HG02798 (cell line): ENCODE results near the gene IPO4.

Experiments
- ATAC-seq: cut with Tn5 transposase; IDR thresholded peaks from one replicate; pipeline ENCODE4 v1.9.1; 2021; ENCODE audit warnings: mild to moderate bottlenecking; ENCODE audit not compliant: unreplicated experiment, poor library complexity

Gene IPO4

DNA sequence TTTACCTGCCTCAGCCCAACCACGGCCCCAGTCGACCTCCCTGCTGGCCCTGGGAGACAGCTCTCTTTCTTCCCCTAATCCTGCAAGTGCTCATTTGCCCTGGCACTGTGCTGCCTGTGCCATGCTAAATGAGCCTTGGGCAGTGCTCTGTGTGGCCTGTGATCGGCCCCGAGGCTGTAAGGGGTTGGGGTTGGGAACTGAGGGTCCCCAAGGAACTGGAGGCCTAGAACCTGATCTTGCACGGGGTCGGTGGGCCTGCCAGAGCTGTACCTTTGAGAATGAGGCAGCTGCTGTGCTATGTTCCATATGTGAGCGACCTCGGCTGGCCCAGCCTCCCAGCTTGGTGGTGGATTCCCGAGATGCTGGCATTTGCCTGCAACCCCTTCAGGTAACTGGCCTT lies 38.6 kb downstream of the IPO4 start:
- no peak for ATAC-seq

DNA sequence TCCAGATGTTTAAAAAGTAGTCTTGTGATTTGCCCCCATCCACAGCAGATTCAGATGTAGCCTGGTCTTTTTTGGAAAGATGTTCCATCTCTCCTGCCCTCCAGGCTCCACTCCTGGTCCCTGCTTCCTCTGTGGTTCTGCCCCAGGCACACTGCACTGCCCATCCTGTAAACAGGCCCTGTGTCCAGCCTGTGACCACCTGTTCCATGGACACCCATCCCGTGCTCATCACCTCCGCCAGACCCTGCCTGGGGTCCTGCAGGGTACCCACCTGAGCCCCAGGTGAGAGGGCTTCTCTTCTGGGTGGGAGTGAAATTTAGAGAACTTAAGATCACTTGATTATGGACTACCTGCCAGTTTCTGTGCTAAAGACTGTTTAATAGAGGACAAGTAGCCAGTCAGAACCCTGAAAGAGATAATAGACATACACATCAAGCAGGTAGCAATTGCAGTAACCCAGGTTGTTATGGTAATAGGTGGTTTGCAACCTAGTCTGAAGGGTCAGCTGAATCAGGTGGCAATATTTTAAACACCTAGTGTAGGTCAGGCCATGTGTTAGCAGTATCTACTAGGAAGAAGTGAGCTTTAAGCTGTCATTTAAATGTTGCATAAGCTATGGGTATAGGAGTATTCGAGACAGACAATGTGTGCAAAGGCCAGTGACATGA lies 39.2 kb downstream of the IPO4 start:
- ATAC-seq = no peak

DNA sequence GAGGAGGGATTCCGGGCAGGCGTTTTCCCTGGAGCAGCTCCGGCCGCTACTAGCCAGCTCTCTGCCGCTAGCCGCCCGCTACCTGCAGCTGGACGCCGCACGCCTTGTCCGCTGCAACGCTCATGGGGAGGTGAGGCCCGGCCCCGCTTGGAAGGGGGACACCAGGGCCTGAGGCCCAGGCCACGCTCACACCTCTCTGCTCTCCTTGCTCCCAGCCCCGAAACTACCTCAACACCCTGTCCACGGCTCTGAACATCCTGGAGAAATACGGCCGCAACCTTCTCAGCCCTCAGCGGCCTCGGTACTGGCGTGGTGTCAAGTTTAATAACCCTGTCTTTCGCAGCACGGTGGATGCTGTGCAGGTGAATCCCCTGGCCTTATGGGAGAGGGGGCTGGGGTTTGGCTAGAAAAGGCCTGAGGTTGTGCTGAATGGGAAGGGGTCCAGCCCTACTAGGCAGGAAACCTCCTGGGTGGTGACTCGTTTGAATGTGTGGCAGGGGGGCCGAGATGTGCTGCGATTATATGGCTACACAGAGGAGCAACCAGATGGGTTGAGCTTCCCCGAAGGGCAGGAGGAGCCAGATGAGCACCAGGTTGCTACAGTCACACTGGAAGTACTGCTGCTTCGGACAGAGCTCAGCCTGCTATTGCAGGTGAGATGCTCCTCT lies 40.7 kb downstream of the IPO4 start:
- no peak for ATAC-seq

DNA sequence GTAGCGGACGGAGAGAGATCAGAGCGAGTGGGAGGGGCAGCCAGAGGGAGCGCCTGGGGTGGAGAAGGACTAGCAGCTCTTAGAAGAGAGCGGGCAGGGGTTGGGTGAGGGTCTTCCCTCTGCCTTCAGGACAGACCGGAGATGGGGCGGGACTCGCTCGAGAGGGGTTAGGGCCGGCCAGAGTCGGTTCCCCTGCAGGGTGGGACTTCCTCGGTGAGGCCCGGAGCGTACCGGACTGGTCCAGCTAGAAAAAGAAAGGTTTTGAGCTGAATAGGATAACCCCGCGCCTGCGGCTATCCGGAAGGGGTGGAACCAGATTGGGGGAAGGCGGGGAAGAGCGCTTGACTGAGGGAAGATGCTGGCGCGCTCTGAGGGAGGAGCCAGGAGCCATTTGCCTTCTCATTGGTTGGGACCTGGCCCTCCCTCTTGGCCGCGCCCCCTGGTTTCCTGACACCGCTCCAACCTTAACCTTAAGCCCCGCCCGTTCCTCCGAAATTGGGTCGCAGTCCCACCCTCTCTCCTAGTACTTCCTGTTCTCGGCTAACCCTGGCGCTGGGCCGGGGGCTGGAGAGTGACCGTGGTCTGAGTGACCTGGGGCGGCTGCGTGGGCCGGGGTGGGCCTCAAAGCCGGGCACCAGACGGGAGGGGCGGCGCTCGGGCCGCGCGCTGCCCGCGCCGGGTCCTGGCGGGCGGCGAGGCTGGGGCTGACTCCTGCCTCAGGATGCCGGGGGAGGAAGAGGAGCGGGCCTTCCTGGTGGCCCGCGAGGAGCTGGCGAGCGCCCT lies 41.4 kb downstream of the IPO4 start, which contains the start of gene RNF31:
Gene RNF31, plus strand, starts transcription at position 521 of the 783 bp plus-strand sequence. Its CDS starts 201 bp downstream, at position 722.
- ATAC-seq = peak; percentile 87

DNA sequence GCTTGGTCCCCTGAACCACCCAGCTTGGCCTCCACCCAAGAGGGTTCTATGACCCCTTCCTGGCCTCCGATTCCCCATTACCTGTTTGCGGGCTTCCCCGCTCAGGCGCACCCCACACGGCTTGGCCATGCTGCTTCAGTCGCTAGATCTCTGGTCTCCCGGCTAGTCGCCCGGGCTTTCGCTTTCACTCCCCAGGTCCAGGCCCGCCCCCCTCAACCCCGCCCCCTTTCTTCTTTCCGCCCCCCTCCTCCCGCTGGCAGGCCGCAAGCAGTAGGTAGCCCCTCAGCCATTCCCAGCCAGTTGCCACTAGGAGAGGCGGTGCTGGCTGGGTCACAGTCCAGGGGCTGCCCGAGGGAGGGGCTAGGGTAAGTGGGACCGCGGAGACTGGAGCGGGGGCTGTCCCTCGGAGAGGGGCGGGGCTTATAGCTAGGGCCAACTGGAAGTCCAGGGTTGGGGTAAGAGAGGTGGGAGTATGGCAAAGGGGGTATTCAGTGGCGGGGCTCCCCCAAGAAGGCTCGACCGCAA lies 42.1 kb downstream of the IPO4 start, which contains the start of gene PSME2:
Gene PSME2, minus strand, starts transcription at position 158 of the 525 bp plus-strand sequence. Its CDS starts 29 bp downstream, at position 129.
- ATAC-seq = peak; percentile 67

DNA sequence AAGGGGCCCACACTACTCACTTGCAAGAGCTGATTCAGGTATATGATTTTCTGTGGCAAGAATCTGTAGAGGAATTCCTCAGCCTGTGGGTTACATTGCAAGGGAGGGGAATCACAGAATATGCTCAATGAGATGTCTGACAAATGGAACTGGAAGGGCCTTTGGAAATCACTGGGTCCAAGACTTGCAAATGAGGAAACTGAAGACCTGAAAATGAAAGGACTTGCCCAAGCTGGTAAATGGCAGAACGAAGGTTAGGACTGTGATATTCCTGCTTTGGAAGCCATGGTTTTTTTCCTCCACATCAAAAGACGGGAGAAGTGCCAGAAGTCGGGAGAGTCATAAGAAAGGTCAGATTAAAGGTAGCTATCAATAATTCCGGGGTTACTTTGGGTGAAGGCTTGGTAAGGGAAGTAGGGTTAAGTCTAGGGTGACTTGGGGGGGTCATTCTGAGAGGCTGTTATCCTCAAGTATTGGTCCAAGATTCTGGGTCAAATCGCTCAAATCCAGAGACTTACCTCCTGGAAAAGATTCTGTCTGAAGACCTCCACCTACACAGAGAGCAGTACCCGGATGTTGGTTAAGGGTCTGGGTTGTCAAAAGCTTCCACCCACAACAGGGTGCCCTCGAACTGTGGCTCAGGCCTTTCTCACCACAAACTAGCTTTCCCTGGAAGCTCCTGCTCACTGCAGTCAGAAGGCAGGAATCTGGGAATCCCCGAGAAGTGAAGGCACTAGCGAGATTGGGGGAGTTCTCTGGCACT lies 42.7 kb downstream of the IPO4 start:
- no peak for ATAC-seq

DNA sequence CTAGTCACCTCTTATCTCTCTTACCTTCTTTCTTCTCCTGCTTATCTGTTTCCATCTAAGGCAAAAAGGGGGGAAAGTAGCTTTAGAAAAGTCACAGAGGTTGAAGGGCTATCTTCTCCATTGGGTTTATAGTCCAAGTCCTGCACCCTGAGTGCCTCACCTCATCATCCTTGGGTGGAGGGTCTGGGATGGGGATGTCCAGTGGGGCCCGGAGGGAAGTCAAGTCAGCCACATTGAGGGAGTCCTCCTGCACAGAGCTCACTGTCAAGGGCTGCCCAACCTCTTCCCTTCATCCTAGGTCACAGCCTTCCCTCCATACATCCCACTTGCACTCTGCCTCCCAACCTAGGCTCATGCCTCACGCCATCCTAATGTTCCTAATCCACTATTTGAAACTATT lies 43.4 kb downstream of the IPO4 start:
- ATAC-seq = no peak

DNA sequence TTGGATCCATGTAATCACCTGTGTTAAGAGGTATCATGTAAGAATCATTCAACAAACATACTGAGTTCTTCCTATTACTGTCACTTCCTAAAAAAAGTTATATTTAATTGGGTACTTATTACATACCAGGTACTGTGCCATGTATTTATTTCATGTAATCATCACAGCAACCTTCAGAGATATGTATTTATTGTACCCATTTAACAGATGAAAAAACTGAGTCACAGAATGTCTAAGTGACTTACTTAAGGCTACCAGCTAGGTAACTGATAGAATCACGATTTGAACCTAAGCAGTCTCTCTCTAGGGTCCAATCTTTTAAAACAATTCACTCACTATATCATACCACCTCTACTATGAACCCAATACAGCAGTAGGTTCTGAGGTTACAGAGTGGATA lies 44.2 kb downstream of the IPO4 start:
- no peak for ATAC-seq

DNA sequence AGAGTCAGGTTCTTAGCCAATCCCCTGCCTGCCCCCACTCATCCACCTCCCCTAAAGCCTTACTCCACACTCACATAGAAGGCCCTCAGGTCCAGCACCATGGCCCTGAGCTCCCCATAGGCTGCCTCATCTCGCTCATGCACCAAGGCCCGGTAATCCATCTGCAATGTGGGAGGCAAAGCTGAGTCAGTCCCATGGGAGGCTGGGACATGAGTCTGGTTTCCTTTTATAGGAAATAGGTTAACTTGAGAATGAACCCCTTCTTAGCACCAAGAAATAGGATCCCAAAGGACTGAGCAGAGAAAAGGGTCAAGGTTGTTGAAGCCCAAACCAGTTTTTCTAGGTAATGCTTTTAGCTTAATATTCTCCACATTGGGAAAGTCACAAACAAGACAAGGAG lies 45.1 kb downstream of the IPO4 start:
- no peak for ATAC-seq

DNA sequence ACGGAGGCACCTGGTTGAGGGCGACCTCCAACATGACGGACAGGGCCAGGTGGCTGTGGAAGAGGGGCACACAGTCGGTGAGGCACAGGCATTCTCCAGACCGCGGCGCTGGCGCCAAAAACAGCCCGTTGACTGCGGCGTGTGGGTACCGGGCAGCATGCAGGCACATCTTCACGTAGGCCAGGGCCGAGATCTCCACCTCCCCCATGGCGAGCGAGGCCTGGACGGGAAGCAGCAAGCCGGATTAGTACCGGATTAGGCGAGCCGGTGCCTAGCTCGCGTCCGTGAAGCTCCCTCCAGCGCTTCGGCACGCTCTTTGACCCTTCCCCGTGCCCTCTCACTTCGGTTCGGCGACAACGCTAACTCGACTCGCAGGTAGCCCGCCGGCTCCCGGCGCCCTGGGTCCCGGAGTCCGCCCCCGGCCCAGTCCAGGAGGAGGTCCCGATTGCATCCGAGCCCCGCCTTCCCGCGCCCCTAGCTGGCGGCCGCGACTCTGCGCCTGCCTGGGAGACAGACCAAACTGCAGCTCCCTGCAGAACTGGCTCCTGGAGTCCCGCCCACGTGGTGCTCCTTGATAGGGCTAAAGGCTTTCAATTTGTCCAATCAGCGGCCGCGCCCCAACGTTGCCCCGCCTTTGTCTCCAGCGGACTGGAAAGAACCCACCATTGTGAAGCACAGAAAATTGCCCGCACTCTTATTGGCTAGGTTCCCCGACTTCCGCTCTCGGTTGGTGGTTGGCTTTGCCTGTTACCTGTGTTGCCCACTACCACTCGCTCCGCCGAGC lies 47.3 kb downstream of the IPO4 start, which contains the start of gene EMC9:
Gene EMC9, minus strand, starts transcription at position 495 of the 784 bp plus-strand sequence. Its CDS starts 287 bp downstream, at position 208.
- ATAC-seq = peak; percentile 90

DNA sequence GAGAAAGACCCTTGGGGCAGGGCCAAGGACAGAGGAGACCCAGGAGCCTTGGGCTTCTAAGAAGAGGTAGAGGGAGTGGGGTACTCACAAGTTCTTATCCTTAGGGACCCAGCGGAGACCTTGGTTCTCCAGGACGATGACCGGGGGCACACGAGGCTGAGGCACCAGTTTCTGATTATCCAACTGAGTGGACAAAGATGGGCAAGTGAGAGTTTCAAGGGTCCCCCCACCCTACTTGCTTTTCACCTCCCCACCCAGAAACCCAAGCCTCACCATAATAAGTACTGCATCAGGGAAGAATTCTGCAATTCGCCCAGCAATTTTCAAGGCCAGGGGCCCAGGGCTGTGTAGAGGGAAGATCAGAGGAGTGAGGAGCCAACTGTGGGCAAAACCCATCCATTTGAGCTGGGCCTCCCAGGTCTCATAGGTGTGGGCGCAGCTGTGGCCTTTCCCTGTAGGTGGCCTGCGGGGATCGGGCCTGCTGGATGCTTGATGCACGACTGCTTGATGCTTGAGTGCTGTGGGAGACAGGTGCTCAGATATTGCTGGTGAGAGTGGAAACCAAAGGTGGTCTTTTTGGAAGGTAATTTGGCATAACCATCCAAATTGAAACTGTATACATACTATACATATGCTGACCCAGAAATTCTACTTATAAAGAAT lies 49.2 kb downstream of the IPO4 start:
- no peak for ATAC-seq

DNA sequence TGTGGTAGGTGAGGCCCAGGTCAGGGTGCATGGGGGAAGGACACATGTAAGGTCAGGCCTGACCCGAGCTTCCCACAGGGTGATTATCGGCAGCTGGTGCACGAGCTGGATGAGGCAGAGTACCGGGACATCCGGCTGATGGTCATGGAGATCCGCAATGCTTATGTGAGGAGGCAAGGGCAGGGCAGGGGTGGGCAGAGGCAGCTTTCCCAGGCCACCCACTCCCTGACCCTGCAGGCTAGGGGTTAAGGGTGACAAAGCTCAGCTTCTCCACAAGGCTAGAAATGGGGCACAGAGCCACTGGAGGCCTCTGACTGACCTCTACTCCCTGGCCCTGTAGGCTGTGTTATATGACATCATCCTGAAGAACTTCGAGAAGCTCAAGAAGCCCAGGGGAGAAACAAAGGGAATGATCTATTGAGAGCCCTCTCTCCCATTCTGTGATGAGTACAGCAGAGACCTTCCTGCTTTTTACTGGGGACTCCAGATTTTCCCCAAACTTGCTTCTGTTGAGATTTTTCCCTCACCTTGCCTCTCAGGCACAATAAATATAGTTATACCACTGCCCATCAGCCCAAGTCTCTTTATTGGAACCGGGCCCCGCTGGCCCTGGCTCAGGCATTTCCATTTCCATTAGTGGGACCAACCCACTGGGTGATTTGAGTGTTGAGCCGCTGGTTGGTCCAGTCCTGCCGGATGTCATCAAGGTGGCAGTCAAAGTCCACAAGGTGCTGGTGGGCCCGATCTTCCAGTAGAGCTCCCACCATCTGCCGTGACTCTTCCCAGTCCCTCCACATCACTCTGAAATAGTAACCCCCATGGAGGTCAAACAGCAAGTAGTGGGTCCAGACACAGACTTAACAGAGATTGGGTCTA lies 50.0 kb downstream of the IPO4 start:
- no peak for ATAC-seq

DNA sequence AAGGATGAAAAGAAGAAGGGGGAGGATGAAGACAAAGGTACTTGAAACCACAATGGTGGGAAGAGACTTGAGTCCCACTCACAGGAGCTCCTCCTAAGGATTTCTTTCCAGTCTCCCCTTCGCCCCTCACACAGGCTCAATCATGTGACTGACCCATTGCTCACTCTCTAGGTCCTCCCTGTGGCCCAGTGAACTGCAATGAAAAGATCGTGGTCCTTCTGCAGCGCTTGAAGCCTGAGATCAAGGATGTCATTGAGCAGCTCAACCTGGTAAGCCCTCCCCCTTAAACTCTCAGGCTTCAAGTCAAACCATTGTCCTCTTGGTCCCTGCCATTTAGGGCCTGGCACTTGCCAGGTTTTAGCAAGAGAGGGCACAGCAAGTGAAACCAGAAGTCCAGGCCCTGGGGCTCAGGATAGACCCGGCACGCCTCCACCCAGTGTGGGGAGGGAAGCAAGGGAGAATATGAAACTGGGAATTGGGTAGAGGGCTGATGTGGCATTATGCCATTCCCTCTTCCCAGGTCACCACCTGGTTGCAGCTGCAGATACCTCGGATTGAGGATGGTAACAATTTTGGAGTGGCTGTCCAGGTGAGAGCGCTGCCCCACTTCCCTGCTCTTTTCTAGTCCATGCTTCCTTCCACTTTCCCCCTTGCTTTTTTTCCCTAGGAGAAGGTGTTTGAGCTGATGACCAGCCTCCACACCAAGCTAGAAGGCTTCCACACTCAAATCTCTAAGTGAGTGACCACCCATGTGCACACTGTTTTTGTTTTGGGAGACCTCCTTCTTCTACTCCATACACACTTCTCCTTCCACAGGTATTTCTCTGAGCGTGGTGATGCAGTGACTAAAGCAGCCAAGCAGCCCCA lies 50.9 kb downstream of the IPO4 start:
- no peak for ATAC-seq

DNA sequence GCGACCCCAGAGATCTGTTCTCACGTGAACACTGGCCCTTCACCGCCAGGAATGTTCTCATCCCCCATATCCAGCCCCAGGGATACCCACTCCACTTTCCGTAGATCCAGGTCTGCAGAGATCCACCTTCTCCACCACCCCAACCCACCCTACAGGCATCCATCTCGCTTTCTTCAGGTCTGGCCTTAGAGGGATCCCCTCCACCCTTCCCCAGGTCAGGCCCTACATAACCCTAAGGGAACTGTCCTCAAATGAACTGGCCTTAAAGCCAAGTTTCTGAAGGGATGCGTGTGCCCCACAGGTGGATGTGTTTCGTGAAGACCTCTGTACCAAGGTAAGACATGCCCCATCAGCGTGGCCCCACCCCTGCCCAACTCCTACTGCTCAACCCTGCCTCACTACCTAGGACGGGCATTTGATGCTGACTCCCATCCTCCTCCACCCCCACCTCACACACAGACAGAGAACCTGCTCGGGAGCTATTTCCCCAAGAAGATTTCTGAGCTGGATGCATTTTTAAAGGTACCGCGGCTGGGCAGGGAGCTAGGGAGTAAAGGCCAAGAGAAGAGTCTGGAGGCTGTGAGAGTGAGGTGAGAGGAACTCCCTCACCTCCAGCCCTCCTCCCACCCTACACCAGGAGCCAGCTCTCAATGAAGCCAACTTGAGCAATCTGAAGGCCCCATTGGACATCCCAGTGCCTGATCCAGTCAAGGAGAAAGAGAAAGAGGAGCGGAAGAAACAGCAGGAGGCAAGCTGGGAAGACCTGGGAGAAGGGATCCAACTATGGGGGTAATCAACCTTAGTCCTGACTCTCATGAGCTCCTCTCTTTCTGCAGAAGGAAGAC lies 51.7 kb downstream of the IPO4 start:
- no peak for ATAC-seq

DNA sequence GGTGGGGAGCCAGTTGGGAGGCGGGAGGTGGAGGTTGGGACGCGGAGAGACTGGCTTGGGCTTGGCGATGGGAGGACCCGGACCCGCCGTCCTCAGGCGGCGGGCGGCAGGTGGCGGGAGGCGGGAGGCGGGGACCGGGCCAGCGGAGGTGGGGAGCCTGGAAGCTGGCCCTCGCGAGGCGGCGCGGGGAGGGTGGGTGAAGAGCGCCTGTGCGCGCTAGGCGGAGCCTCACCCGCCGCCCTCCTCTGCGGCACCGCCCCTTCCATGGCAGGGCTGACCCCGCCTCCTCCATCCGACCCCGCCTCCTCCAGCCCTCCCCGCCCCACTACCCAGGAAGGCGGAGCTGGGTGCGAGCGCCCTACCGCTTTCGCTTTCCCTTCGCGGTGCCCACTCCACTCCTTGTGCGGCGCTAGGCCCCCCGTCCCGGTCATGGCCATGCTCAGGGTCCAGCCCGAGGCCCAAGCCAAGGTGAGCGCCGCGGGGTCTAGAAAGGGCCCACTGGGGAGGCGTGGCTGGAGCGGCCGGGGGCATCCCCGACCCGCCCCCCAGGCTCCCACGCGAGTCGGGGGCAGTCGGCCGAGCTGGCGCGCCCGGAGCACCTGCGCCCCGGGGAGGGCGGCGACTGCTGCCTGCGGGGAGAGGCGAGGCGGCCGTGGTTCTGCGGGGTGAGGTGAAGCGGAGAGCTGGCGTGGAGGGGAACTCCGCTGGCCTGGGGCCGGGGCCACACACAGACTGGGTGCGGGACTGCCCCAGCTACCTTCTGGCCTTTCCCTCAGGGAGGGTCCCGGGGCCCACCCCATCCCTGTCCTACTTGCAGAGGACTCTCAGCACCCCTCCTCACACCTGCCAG lies 52.6 kb downstream of the IPO4 start, which contains the start of gene PSME1:
Gene PSME1, plus strand, starts transcription at position 361 of the 850 bp plus-strand sequence. Its CDS starts 69 bp downstream, at position 430.
- peak; percentile 90 for ATAC-seq
